A549 treated with DMSO at 1 μM for 4 hours (cell line): ENCODE data around the gene PRKCI. TPM values are rescaled to one million over a fixed set of nuclear protein-coding genes. Genes with fewer than 3 reads are reported as not detected.

ENCODE experiments used
- total RNA-seq: library from RNA; stranded (reverse); fragments of 200-300 nt; extraction: Qiagen RNA extraction; gene quantifications from 5 replicates; pipeline ENCODE4 v1.2.3, GENCODE V29; 2022; ENCODE audit warnings: low read depth

PRKCI gene
- total RNA-seq: 15.8 to 23.4 TPM (median 17.7 TPM) in 5 replicates

GRCh38 chr3:170221924-170222646 is at the start of gene PRKCI:
Gene PRKCI (plus strand): TSS chr3:170222424. CDS start chr3:170222670, 246 bp downstream.

GRCh38 chr3:170180908-170181885 is 41.0 kb upstream of the PRKCI start, which contains the start of gene PHC3:
Gene PHC3 (minus strand): TSS chr3:170181733. CDS start chr3:170181715, 18 bp downstream.

Other genes with a start within 250 kb of the PRKCI start
- gene GPR160, start 184.4 kb upstream of the PRKCI start, total RNA-seq: 1.0 to 2.6 TPM (median 2.0 TPM) in 5 replicates
- gene PHC3, start 40.7 kb upstream of the PRKCI start, total RNA-seq: 11.5 to 20.3 TPM (median 17.5 TPM) in 5 replicates
- gene SKIL, start 135.3 kb downstream of the PRKCI start, total RNA-seq: 20.9 to 34.6 TPM (median 28.5 TPM) in 5 replicates
- 0.07 to 0.24 TPM (median 0.13 TPM) in 4 of 5 replicates, not detected in the other for gene CLDN11, start 196.4 kb downstream of the PRKCI start, total RNA-seq